Neuronal stem cell (in vitro differentiated cells): ENCODE measurements around the gene DRP2.
A peak's percentile ranks its signal among the peaks of the same experiment; 100 is the strongest.

ENCODE experiments used
- DNase-seq: peaks from one replicate; pipeline ENCODE4 v3.0.0-alpha.2; 2013; ENCODE audit warnings: low spot score
- H2AFZ ChIP-seq: one replicate; pipeline ENCODE4 v1.6.1; 2013; ENCODE audit warnings: mild to moderate bottlenecking, low read length, inconsistent platforms
- H2AK5ac ChIP-seq: 2 replicates; pipeline ENCODE4 v1.6.1; 2013; ENCODE audit warnings: low read depth, mild to moderate bottlenecking, inconsistent platforms, low read length, moderate library complexity, mixed read lengths
- H2BK120ac ChIP-seq: 2 replicates; pipeline ENCODE4 v1.6.1; 2013; ENCODE audit warnings: low read depth, mild to moderate bottlenecking, inconsistent platforms, low read length, moderate library complexity, mixed read lengths
- H2BK12ac ChIP-seq: one replicate; pipeline ENCODE4 v1.6.1; 2013; ENCODE audit warnings: low read length, inconsistent platforms
- H2BK15ac ChIP-seq: 2 replicates; pipeline ENCODE4 v1.6.1; 2013; ENCODE audit warnings: mild to moderate bottlenecking, low read length, inconsistent platforms, mixed read lengths
- H2BK5ac ChIP-seq: one replicate; pipeline ENCODE4 v1.6.1; 2013; ENCODE audit warnings: inconsistent platforms, mild to moderate bottlenecking, low read length, moderate library complexity
- H3K14ac ChIP-seq: one replicate; pipeline ENCODE4 v1.6.1; 2013; ENCODE audit warnings: low read length, inconsistent platforms
- H3K18ac ChIP-seq: 2 replicates; pipeline ENCODE4 v1.6.1; 2013; ENCODE audit warnings: low read length, inconsistent platforms
- H3K23ac ChIP-seq: 2 replicates; pipeline ENCODE4 v1.6.1; 2013; ENCODE audit warnings: low read depth, mild to moderate bottlenecking, mixed read lengths, low read length, inconsistent platforms; ENCODE audit not compliant: poor library complexity
- H3K27ac ChIP-seq: replicated peaks from 3 replicates; pipeline ENCODE4 v1.5.1; 2013; ENCODE audit warnings: low read length, inconsistent platforms
- H3K27me3 ChIP-seq, 3 experiments: 2 replicates each; pipeline ENCODE4 v1.6.1; 2013; ENCODE audit warnings: low read length in 3 of 3, mild to moderate bottlenecking in 2 of 3, inconsistent platforms in 1 of 3, low read depth in 1 of 3, mixed read lengths in 1 of 3, moderate library complexity in 1 of 3; ENCODE audit not compliant: control insufficient read depth in 3 of 3, insufficient read depth in 3 of 3
- H3K36me3 ChIP-seq, 2 donors: replicated peaks in 1 of 2; 2 replicates each; pipeline ENCODE4 v1.6.1; 2013; ENCODE audit warnings: low read length in 2 of 2; ENCODE audit not compliant: control insufficient read depth in 2 of 2, insufficient read depth in 2 of 2
- H3K4ac ChIP-seq: 2 replicates; pipeline ENCODE4 v1.6.1; 2013; ENCODE audit warnings: inconsistent platforms, mild to moderate bottlenecking, low read length, moderate library complexity
- H3K4me1 ChIP-seq, 2 donors: 1 replicate in 1 of 2; 2 replicates in 1 of 2; pipeline ENCODE4 v1.6.1; 2013; ENCODE audit warnings: low read length in 2 of 2, low read depth in 1 of 2; ENCODE audit not compliant: control insufficient read depth in 2 of 2, insufficient read depth in 1 of 2
- H3K4me2 ChIP-seq: one replicate; pipeline ENCODE4 v1.6.1; 2013; ENCODE audit warnings: mild to moderate bottlenecking, low read length, inconsistent platforms; ENCODE audit not compliant: insufficient read depth, poor library complexity, severe bottlenecking
- H3K4me3 ChIP-seq, 2 donors: 2 replicates each; pipeline ENCODE4 v1.5.1; 2013; ENCODE audit warnings: low read length in 2 of 2, mild to moderate bottlenecking in 2 of 2, inconsistent platforms in 1 of 2, moderate library complexity in 1 of 2
- H3K79me1 ChIP-seq: one replicate; pipeline ENCODE4 v1.6.1; 2013; ENCODE audit warnings: low read depth, mild to moderate bottlenecking, inconsistent platforms, low read length, moderate library complexity
- H3K9ac ChIP-seq: one replicate; pipeline ENCODE4 v1.6.1; 2013; ENCODE audit warnings: mild to moderate bottlenecking, low read depth, low read length, inconsistent platforms; ENCODE audit not compliant: poor library complexity
- H3K9me3 ChIP-seq, 2 donors: replicated peaks in 1 of 2; 2 replicates each; pipeline versions ENCODE3 to v1.6.1; 2013; ENCODE audit warnings: low read length in 2 of 2, mild to moderate bottlenecking in 2 of 2, inconsistent platforms in 1 of 2, low read depth in 1 of 2, mixed read lengths in 1 of 2, moderate library complexity in 1 of 2; ENCODE audit not compliant: control insufficient read depth in 2 of 2, insufficient read depth in 1 of 2
- H4K8ac ChIP-seq: one replicate; pipeline ENCODE4 v1.6.1; 2013; ENCODE audit warnings: low read depth, mild to moderate bottlenecking, inconsistent platforms, low read length, moderate library complexity
- H4K91ac ChIP-seq: one replicate; pipeline ENCODE4 v1.6.1; 2013; ENCODE audit warnings: low read length, low read depth, mild to moderate bottlenecking, inconsistent platforms; ENCODE audit not compliant: poor library complexity
- WGBS, 2 donors: extraction: QIAGEN DNeasy Blood & Tissue Kit; methylation state at CpG; one replicate each; pipeline ENCODE4 v1.1.7; 2013; ENCODE audit warnings: missing lambda C conversion rate in 2 of 2, mixed read lengths in 1 of 2; ENCODE audit not compliant: insufficient read length in 2 of 2, insufficient replicate concordance in 1 of 2; ENCODE audit errors: extremely low coverage in 2 of 2; 5-methylcytosine and 5-hydroxymethylcytosine counted together

The DRP2 gene

GRCh38 chrX:101203761-101204351 lies 15.7 kb upstream of the DRP2 start:
- Histone ChIP-seq H2AK5ac (no peak overlapping the region), H3K14ac (no peak overlapping the region), H3K4me3 (no peak overlapping the region), H3K23ac (no peak overlapping the region), H3K4me2 (no peak overlapping the region), H3K9me3 (no peaks in the 10 kb centered on the region), H3K79me1 (no peaks in the 10 kb centered on the region), H3K18ac (no peak overlapping the region), H3K27ac (no peak overlapping the region), H3K4ac (no peak overlapping the region), H3K36me3 (no peaks in the 10 kb centered on the region), H2BK120ac (no peak overlapping the region), H4K91ac (no peak overlapping the region), H2BK15ac (no peak overlapping the region), H3K9ac (no peak overlapping the region), H2AFZ (no peak overlapping the region), H4K8ac (no peak overlapping the region), H2BK5ac (no peak overlapping the region), H2BK12ac (no peak overlapping the region), H3K27me3 (no peaks in the 10 kb centered on the region), H3K4me1 (peaks cover 0 to 3% of the 10 kb centered on the region in 2 donors)
- DNase-seq = no peak
- no CpG with 5 or more reads among the region's 2 CpGs for WGBS, 2 donors

DNA sequence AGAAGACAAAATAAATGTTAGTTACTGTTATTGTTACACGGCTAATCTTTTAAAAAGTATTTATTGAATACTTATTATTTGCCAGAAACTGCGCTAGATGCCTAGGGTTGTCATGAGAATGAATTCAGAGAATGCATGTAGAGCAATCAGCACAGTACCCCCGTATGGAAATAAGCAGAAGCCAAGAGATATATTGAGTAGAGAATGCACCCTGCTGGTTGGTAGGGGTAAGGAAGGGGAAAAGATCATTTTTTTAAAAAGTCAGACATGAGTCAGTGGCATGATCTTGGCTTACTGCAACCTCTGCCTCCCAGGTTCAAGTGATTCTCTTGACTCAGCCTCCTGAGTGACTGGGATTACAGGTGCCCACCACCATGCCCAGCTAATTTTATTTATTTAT lies 13.1 kb upstream of the DRP2 start:
- Histone ChIP-seq H2BK12ac (no peak overlapping the region), H2AK5ac (no peak overlapping the region), H4K8ac (no peak overlapping the region), H3K27me3 (no peaks in the 10 kb centered on the region), H2BK5ac (no peak overlapping the region), H3K27ac (no peak overlapping the region), H3K36me3 (no peaks in the 10 kb centered on the region), H3K79me1 (no peaks in the 10 kb centered on the region), H3K4me3 (no peak overlapping the region), H3K9me3 (no peaks in the 10 kb centered on the region), H2AFZ (no peak overlapping the region), H3K14ac (no peak overlapping the region), H3K4ac (no peak overlapping the region), H3K18ac (no peak overlapping the region), H3K4me2 (no peak overlapping the region), H2BK120ac (no peak overlapping the region), H3K23ac (no peak overlapping the region), H3K9ac (no peak overlapping the region), H2BK15ac (no peak overlapping the region), H3K4me1 (peaks cover 0 to 4% of the 10 kb centered on the region in 2 donors), H4K91ac (no peak overlapping the region)
- no CpG with 5 or more reads among the region's 3 CpGs for WGBS, 2 donors
- DNase-seq = no peak

DNA sequence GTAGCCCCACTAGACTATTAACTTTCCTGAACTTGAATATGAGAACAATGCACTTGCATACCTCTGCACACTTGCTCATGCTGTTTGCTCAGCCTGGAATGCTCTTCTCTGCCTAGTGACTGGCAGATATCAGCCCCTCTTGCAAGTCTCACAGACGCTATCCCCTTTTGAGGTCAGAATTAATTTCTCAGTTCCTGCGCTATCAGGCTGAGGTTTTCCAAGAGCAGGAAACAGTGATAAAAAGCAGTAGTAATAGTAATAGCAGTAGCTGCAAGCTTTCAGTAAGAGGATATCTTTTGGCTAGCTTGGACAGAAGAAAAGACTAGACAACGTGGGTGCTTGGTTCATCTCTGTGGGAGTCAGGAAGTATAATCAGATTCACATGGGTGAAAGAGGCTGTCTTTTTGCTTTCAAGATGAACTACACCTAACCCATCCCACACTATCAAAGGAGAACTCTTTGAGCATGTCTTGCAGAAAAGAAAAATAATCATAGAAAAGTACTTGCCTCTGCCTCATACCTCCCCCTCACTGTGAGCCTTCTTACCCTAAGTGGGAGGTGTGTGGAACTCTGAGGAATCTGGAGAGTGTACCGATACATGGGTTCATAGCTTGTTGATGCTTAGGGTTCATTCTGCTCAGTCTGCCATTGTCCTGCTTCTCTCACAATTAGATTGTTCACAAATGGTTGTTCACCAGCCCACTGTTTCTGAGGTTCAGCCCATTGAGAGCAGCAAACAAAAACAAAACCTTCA lies 11.3 kb upstream of the DRP2 start:
- H3K4ac ChIP-seq = no peak overlapping the region
- no peaks in the 10 kb centered on the region for H3K36me3 ChIP-seq

DNA sequence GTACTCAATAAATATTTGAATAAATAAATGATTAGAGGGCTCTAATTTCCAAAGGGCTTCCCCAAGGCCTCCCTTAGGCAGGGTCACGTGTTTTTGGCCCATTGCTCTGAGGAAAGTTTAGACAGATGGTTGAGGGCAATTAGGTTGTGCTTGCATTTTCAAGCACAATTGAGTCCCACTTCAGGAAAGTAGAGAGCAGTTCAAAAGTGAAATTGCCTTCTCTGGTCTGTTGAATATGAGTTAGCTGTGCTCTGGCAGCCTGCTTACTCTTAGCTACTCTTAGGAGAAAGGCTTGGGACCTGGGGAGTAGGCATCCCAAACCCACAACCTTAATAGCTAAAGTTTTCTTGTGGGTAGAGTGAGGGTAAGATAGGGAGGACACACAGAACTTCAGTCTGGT lies 9.0 kb upstream of the DRP2 start:
- Histone ChIP-seq H3K4ac (no peak overlapping the region), H3K9me3 (no peaks in the 10 kb centered on the region)

More for the DNA sequence above, 11.3 kb upstream of the DRP2 start:
- Histone ChIP-seq H3K23ac (no peak overlapping the region), H3K4me1 (peaks cover 0 to 4% of the 10 kb centered on the region in 2 donors), H2BK120ac (no peak overlapping the region), H2BK5ac (no peak overlapping the region), H4K8ac (no peak overlapping the region), H3K9me3 (no peaks in the 10 kb centered on the region), H3K27ac (no peak overlapping the region), H2AK5ac (no peak overlapping the region), H3K4me3 (no peak overlapping the region), H2BK15ac (no peak overlapping the region), H4K91ac (no peak overlapping the region), H3K18ac (no peak overlapping the region), H2BK12ac (no peak overlapping the region), H3K79me1 (no peaks in the 10 kb centered on the region), H2AFZ (peak overlapping the region; percentile 57), H3K4me2 (no peak overlapping the region), H3K14ac (no peak overlapping the region), H3K9ac (no peak overlapping the region), H3K27me3 (no peaks in the 10 kb centered on the region)
- WGBS, 2 donors = no CpG with 5 or more reads among the region's 4 CpGs
- no peak for DNase-seq

More for the DNA sequence above, 9.0 kb upstream of the DRP2 start:
- H3K4me1 ChIP-seq = peaks cover 0 to 4% of the 10 kb centered on the region in 2 donors
- WGBS, 2 donors = no CpG with 5 or more reads among the region's 1 CpG
- H2AK5ac ChIP-seq = no peak overlapping the region
- H4K8ac ChIP-seq = no peak overlapping the region
- H3K27me3 ChIP-seq = no peaks in the 10 kb centered on the region
- no peak overlapping the region for H3K18ac ChIP-seq
- H3K79me1 ChIP-seq = no peaks in the 10 kb centered on the region
- no peak overlapping the region for H3K4me3 ChIP-seq
- H2BK120ac ChIP-seq = no peak overlapping the region
- no peak overlapping the region for H2BK12ac ChIP-seq
- H3K36me3 ChIP-seq = no peaks in the 10 kb centered on the region
- H3K9ac ChIP-seq = no peak overlapping the region
- DNase-seq = no peak
- no peak overlapping the region for H2BK15ac ChIP-seq
- H3K14ac ChIP-seq = no peak overlapping the region
- no peak overlapping the region for H3K4me2 ChIP-seq
- no peak overlapping the region for H3K23ac ChIP-seq
- no peak overlapping the region for H3K27ac ChIP-seq
- no peak overlapping the region for H4K91ac ChIP-seq
- no peak overlapping the region for H2AFZ ChIP-seq
- no peak overlapping the region for H2BK5ac ChIP-seq
